HG02678 (cell line): ENCODE data around the gene C2CD3.
"Not testable (repeated sequence)": the region's sequence is repeated elsewhere in the genome, so short reads cannot be mapped to it uniquely, and the experiment has no call there.

Experiments
- ATAC-seq: cut with Tn5 transposase; IDR thresholded peaks from one replicate; pipeline ENCODE4 v1.9.1; 2021; ENCODE audit warnings: mild to moderate bottlenecking, moderate library complexity; ENCODE audit not compliant: unreplicated experiment

Gene C2CD3

DNA sequence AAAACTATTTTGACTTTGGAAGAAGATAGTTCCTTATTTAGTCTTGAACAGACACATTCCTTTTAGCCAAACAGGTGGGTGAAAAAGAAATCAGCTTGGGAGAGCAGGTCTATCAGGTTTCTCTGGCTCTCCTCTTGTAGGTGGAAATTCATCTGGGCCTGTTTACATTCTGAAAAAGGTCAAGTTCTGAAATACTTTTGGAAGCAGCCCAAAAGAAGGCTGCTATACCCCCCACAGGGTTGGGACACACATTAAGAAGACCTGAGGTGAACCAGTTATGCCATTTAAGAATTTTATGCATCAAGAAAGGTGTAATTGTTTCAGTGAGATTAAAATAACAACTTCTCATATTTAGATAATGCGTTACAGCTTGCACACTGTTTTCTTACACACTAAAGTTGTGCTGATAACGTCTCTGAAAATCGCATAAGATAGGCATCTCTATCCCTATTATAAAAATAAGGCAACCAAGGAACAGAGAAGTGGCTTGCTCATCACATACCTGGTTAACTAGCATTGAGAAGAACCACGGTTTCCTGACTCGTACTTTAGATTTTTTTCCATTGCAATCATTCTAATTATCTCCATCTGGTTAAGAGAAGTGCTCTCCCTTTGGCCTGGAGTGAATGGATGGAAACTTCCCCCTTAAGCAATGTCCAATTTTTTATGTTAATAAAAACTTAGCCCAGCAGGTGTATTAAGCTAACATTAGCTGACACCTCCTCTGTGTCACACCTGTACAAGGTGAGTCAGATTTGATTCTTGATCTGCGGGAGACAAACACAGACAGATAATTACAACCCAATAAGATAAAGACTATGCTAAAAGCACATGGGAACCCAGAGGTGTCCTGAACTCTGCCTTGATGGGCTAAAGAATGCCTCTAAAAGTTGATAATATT is 101.4 kb downstream of the C2CD3 start:
- ATAC-seq, result no peak

DNA sequence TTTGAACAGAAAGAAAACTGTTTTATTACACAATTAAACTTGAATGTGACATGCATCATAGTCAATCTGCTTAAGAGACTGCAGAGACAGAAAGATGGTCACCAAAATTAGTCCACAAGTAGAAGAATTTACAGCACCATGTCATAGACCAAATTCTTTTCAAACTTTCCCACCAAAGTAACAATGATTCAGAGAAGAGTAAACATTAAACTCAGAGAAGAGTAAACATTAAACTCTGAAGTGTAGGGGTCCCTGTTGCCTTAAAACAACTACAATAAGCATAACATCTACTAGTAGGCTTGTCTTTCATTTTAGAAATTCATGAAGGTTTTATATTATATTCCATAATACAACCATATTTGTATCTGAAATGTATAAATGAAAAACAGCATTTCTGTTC is 104.1 kb downstream of the C2CD3 start:
- ATAC-seq, result not testable (repeated sequence)

DNA sequence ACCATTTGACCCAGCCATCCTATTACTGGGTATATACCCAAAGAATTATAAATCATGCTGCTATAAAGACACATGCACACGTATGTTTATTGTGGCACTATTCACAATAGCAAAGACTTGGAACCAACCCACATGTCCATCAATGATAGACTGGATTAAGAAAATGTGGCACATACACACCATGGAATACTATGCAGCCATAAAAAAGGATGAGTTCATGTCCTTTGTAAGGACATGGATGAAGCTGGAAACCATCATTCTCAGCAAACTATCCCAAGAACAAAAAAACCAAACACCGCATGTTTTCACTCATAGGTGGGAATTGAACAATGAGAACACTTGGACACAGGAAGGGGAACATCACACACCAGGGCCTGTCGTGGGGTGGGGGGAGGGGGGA is 105.3 kb downstream of the C2CD3 start:
- ATAC-seq, result not testable (repeated sequence)

DNA sequence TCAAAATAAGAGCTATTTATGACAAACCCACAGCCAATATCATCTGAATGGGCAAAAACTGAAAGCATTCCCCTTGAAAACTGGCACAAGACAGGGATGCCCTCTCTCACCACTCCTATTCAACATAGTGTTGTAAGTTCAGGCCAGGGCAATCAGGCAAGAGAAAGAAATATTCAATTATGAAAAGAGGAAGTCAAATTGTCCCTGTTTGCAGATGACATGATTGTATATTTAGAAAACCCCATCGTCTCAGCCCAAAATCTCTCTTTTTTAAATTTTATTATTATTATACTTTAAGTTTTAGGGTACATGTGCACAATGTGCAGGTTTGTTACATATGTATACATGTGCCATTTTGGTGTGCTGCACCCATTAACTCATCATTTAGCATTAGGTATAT is 107.2 kb downstream of the C2CD3 start:
- not testable (repeated sequence) for ATAC-seq

DNA sequence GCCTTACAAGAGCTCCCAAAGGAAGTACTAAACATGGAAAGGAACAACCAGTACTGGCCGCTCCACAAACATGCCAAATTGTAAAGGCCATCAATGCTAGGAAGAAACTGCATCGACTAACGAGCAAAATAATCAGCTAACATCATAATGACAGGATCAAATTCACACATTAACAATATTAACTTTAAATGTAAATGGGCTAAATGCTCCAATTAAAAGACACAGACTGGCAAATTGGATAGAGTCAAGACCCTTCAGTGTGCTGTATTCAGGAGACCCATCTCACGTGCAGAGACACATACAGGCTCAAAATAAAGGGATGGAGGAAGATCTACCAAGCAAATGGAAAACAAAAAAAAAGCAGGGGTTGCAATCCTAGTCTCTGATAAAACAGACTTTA is 109.2 kb downstream of the C2CD3 start:
- not testable (repeated sequence) for ATAC-seq

DNA sequence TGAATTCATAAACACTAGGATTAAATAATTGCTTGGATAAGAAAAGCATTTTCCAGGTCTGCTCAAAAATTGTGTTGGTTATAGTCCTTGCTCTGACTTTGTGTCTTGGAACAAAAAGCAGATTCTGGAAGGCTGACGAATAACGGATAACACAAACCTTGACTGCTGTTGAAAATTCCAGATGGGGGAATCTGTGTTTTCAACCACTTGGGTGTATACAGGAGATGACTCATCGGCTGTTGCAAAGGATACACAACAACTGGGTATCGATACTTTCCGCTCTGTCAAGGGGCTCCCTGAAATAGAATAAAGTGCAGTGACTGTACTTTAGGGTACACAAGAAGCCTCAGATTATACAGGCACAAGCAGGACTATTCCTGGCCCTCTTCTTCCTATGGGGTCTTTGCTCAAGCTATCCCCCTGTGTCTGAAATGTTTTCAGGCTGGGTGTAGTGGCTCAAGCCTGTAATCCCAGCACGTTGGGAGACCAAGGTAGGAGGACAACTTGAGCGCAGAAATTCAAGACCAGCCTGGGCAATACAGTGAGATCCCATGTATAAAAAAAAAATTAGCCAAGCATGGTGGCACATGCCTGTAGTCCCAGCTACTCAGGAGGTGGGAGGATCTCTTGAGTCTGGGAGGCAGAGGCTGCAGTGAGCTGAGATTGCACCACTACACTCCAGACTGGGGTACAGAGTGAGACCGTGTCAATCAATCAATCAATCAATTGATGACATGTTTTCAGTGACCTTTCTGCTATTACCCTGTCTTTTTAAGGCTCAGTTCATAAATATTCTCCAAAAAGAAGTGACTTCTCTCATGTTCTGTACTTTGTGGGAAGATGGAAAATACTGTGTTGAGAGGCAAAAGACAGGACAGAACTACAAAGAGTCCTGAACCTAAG is 113.3 kb downstream of the C2CD3 start:
- ATAC-seq, result no peak

DNA sequence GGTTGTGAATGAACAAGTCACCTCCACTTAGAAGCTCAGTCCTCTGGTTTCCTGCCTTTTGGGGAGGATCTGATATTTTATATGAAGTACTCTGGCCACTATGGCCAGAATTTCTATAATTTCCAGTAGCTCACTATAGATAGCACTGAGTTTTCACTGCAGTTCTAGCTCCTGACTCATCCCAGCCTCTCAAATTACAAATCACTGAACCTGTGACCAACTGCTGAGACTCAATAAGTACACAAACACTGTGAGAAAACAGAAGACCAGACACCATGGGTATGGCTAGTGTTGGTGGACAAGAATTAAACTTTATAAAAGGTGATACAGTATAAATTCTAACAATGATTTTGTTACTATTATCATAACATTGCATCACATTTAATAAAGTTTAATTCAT is 114.9 kb downstream of the C2CD3 start:
- ATAC-seq, result no peak

DNA sequence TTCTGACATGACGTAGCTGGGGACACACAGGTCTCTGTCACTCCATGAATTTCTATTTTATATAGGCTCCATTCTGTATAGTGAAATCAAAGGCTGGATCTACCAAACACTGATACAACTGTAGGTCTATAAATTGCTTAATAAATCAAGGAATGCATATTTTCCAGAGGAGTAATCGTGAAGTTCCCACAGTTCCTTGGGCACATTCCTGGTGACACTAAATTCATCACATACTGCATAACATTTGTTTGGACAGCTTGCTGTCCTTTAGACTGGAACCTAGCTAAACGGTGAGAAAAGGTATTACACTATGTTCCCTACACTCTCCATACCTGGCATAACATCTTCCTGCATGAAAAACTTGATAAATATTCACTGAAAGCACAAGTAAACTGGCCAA is 120.3 kb downstream of the C2CD3 start:
- no peak for ATAC-seq

DNA sequence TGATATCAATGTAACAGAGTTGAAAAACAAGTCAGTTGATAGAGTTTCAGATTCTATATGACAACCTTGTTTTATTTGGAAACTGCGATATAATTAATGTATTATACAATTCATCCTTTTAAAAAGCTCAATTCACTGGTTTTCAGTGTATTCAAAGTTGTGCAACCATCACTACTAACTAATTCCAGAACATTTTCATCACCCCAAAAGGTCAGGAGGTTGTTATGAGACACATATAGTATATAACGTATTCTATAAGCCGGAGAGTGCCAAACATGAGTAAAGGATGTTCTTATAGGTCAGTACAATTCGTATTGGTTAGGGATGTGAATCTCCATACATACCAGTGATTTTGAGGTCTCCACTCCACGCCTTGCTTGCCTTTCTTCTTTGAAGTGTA is 121.8 kb downstream of the C2CD3 start:
- no peak for ATAC-seq

DNA sequence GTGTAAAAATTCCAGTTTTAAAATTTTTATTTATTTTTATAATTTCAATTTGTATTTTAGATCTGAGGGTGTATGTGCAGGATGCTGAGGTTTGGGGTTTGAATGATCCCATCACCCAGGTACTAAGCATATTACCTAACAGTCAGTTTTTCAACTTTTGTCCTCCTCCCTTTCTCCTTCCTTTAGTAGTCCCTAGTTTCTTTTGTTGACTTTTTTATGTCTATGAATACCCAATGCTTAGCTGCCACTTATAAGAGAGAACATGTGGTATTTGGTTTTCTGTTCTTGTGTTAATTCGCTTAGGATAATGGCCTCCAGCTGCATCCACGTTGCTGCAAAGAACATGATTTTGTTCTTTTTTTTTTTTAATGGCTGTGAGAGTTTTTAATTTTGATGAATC is 126.3 kb downstream of the C2CD3 start:
- no peak for ATAC-seq

DNA sequence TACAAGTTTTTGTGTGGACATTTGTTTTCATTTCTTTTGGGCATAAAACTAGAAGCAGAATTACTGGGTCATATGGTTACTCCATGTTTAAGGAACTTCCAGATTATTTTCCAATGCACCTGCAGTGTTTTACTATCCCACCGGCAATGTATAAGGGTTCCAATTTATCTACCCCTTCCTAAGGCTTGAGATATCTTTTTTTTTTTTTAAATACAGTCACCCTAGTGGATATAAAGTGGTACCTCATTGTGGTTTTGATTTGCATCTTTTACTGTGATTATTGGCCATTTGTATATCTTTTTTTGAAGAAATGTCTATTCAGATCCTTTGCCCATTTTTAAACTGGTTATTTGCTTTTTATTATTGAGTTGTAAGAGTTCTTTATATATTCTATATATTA is 127.4 kb downstream of the C2CD3 start:
- ATAC-seq, result no peak

DNA sequence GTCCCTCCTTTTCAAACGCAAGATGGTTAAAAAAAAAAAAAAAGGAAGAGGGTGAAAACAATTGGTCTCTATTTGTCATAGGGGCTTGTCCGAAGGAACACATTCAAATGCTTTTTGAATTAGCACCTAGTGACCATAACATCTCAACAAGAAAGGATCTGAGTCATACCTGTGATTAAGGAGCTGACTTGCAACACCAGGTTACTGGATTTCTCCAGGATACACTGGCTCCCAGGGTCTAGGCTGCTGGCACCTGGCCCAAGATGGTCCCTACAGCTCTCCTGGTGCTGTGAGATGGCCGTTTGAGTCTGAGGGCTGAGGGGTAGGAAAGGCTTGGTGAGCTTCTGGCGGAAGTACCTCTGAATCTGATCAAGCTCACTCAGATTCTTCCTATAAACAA is 133.5 kb downstream of the C2CD3 start:
- no peak for ATAC-seq

DNA sequence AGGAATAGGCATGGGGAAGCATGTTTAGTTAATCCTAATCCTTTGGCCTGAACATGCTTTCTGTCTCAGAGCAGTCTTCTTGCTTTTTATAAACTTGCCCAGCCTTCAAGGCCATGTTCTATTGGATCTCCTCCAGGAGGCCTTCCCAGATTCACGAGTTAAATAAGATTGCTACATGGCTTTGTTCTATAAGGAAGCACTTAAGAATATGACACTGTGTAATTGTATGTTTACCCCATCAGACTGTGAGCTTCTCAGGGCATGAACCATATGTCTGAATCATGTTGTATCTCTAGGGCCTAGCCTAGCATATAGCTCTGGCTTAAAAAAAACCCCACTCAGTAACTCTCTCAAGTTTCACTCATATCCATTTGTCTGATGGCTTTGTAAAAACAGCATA is 135.5 kb downstream of the C2CD3 start:
- no peak for ATAC-seq

DNA sequence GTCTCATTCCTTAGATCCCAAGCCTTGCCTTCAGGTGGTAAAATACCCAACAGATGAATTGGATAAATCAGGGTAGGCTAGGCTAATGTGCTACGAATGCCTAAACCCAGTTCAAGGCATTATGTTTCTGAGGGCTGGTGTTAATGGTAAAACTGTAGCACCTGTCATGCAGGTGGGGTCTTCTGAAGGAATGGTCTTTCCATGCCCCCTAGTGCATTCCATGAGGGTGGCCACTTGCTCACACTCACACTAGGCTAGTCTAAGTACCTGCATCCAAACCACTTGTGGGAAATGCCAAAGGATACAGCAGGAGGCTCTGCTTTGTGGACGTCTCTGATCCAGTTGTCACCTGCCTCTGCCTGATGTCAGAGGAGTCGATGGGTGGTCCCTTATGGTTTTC is 137.8 kb downstream of the C2CD3 start:
- no peak for ATAC-seq

DNA sequence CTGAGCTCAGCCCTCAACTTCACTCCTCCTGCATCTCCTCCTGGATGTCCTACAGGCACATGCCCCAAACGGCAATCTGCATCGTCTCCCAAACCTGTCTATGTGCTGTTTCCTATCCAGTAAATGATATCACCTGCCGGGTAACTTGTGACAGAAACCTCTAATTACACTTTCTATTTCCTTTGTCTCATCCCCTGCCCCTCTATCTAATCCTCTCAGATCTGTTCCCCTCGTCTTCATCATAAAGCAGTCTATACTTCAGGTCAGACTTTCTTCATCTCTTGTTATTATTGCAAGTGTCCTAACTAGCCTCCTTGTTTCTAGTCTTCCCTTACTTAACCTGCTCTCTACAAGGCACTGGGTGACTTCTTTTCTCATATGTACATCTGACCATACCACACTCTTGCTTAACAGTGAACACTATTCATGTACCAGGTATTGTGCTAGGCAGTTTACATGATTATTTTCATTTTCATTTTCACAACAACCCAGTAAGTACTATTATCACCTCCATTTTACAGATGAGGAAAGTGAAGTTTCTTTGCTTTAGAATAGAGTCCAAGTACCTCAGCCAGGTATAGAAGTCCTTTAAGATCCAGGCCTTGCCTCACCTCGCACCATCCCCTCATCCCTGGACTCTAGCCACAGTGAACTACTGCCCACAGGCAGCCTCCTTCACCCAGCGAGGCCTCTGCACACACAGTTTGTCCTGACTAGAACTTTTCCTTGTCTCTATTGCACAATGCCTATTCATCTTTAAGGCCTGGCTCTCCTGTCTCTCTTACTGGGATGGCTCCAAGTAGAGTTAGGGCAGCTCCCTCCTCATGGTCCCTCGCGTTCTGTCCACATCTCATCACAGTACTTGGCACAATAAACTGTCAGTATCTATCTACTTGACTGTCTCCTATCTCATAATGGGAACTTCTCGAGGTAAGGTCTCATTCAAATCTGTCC is 139.8 kb downstream of the C2CD3 start:
- ATAC-seq, result no peak

DNA sequence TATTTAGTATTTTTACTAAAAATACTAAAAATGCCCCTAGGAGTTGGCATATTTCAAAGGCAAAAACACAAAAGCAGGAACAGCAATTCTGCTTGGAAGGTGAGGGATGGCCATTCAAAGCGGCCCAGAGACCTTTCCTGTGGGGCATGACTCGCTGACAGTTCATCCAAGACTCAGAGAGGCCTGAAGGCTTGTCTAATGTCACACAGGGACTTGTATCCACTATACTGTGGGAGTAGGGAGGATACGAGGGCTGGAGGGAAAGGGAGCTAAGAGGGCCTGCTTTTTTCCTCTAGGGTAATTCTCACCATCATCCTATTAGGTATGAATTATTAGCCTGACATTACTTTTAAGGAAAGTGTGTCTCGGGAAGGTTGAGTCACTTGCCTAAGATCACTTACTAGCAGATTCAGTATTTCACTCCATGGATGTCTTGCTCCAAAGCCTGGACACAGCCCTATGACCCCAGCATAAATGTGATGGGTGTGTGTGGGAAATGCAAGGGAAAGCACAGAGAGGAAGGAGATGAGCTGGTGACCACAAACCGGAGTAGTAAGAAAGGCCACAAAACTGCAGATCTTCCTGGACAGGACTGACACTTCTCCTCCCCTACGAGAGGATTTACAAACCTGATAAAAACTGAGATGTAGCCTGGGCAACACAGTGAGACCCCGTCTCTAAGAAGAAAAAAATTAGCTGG is 145.2 kb downstream of the C2CD3 start:
- ATAC-seq, result no peak

DNA sequence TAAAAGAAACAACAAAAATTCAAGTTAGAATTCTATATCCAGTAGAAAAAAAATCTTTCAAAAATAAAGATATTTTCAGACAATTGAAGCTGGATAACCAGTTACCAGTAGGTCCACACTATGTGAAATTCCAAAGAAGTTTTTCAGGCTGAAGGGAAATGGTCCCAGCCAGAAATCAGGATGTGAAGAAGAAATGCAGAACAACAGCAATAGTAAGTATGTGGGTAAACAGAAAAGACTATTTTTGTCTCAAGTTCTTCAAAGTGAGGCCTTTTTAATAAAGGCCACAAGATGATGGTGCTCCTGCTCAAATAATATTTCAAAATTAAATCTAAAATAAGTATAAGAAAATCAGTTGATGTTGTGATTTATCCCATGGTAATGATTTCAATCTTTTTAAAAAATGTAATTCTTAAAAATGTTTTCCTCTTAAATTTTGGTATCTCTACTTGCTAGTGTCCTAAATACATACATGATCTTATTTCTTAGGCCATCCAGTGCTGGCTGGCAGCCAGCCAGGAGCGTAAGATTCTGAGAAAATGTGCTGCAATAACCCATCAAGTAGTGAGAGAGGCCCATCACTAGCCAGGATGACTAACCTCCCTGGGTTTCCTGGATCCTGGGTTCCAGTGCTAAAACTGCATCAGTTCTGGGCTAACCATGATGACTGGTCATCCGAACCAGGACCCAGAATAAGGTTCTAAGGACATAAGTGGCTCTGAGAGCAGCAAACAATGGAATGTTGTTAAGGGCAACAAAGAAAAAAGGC is 146.4 kb downstream of the C2CD3 start:
- no peak for ATAC-seq

DNA sequence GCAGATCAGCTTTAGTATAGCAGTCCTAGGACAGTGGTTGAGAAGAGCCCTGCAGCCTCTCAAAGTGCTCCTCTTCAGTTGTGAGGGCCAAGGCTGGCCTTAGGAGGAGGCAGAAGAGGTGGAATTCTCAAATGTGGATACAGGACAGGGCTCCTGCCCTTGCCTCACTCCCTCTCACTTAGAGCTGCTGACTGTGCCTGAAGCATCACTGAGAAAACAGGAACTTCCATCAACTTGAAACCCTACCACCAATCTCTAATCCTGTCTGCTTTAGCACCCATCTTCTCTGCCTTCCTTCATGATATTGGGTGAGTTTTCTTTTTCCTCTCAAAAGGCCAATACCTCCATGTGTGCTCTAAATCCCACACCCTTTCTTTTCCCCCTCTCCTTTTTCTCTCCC is 147.5 kb downstream of the C2CD3 start:
- no peak for ATAC-seq

DNA sequence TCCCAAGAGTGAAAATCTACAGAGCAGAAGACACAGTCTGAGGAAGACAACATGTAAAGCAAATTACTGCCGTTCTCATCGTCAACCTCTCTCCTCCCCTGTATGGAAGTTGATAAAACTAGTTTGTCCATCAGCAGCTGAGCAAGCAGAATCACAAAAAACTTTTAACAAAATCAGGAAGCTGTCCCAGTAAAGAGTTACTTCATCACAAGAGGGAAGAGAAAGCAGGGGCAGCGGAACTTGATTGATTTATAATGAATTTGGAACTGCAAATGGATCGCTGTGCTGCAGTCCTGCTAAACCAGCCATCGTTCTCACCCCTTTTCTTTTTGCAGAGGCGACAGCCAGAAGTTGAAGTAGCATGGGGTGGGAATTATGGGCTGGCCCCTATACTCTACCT is 148.3 kb downstream of the C2CD3 start:
- no peak for ATAC-seq
